Measurements from ENCODE around the gene SEC14L3.
"Not testable (repeated sequence)": the region's sequence is repeated elsewhere in the genome, so short reads cannot be mapped to it uniquely, and the experiment has no call there.

Gene SEC14L3

DNA sequence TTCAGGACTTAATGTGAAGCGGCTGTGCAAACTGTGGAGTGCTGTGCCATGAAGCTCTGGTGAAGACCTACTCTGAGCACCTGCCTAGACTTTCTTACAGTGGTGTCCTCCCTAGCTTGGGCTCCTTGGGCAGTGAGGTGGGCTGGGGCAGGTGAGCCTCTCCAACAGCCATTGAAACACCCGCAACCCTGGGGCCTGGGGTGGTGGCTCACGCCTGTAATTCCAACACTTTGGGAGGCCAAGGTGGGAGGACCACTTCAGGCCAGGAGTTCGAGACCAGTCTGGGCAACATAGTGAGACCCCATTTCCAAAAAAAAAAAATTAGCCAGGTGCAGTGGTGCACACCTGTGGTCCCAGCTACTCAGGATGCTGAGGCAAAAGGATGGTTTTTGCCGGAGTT, 14.3 kb upstream of the SEC14L3 start:
- DNase-seq: no peak

- peak in 45 of 56 donors; percentile 4 to 75 (median 32) for DNase-seq
Observed at GRCh38 chr22:30485362-30485988, 13.7 kb upstream of the SEC14L3 start.

- DNase-seq: peak in 3 of 56 donors; percentile 1 to 4 (median 2)
Observed at GRCh38 chr22:30483169-30483568, 11.4 kb upstream of the SEC14L3 start.

DNA sequence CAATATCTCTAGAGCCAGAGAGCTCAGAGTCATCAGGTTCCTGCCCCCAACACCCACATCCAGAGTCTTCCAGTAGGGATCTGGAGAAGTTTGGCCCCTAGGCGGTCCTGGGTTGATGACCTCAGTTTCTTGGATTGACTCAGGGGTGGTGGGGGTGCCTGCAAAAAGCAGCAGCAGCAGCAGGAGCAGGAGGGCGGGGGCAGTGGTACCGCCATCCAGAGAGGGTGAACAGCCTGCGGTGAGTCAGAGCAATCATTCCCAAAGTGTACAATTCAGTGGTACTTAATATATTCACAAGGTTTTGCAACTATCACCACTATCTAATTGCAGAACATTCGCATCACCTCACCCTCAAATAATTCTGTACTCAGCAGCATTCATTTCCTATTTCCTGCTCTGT, 9.9 kb upstream of the SEC14L3 start:
- peak in 27 of 56 donors; percentile 1 to 72 (median 23) for DNase-seq

DNA sequence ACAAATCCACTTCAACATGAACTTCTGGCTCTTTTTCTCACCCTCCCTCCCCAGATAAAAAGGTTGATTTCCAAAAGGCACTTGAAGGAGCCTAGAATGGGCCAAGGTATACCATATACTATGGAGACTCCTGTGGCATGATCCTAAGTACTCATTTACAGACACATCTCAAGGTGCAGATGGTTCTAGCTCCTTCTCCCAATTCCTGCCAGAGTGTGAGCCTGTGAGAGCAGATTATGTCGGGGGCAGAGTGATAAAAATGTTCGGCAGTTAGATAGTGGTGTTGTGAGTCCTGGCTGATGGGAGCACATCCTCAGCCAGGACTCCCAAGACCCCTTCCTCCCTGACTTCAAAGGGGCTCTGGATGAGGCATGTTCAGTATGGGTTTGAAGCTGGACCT, 8.2 kb upstream of the SEC14L3 start:
- DNase-seq: no peak

DNA sequence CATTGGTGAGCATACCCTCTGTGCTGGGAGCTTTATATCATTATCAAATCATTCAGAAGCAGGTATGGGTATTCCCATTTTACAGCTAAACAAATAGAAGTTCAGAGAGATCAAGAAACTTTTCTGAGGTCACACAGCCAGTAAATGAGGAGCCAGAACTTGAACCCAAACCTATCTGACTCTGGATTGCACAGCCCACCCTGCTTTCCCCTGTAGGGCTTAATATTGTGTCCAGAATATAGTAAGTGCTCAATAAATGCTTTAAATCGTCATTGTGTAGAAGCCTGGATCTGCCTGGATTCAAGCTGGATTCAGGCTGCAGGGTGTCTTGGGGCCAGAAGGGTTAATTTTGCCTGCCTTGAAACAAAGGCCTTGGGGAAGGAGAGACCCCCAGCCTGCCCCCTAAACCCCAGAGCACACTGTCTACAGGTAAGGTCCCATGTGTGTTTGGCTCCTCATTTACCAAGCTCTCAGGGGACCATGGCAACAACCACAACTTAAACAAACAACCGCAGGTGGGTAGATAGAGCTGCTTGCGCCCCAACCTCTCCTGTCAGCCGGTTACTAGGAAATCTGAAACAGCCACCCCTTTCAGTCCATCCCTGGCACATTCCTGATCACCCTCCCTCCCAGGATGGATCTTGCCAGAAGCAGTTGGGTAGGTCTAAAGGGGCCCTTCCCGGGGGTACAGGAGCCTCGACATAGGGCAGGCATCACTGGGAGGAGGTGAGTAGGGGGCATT, 3.0 kb upstream of the SEC14L3 start:
- DNase-seq: no peak

DNA sequence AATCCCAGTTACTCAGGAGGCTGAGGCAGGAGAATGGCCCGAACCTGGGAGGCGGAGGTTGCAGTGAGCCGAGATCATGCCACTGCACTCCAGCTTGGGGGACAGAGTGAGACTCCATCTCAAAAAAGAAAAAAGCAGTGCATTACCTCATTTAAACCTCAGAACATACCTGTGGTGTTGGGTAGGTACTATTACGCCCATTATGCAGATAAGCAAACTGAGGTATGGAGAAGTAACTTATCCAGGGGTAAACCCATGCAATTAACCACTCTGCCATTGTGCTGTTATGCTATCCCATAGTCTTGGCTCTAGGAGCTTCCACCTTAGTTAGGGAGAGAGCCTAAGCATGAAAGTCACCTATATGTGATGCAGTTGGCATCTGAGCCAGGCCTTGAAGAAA, 2.3 kb upstream of the SEC14L3 start:
- DNase-seq: no peak

DNA sequence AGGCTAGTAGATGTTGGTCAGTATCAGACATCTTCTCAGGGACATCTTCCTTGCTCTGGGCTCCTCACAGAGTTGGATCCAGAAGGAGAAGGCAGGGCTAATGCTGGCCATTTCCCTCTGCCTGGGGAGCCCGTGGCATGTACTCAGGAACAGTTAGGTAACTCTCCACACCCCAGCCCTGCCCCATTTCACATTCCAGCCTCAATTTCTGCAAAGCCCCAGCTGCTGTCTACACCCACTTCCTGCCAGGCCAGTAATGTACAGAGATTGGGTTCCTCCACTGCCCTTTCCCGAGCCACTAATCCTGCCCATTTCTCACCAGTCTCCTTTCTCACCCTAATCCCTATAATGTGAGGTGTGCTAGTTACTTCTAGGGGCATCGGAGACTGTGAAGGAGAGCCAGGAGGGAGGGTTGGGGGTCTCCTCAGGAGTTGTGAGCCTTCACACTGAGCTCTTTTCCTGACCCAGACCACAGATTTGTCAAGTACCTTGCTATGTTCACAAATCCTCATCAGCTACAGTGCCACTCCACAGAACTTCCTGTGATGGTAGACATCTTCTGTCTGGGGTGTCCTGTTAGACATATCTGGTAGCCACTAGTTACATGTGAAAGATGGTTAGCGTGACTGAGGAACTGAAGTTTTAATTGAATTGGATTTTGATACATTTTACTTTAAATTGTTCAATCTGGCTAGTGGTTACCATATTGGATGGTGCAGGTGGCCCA, 1.3 kb upstream of the SEC14L3 start:
- no peak for DNase-seq

DNA sequence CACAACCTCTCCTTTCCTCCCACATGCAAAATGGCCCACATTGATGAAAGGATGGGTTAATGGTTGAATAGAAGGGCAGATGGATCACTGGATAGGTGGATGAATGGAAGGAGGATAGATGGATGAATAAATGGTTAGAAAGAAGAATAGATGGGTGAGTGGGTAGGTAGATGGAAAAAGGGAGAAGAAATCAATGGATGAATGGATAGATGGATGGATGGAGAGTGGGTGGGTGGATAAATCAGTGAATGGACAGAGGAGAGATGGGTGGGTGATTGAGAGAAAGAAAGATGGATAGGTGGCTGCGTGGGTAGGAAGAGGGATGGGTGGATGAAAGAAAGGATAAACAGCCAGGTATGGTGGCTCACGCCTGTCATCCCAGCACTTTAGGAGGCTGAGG, 1.2 kb downstream of the SEC14L3 start:
- DNase-seq: no peak

DNA sequence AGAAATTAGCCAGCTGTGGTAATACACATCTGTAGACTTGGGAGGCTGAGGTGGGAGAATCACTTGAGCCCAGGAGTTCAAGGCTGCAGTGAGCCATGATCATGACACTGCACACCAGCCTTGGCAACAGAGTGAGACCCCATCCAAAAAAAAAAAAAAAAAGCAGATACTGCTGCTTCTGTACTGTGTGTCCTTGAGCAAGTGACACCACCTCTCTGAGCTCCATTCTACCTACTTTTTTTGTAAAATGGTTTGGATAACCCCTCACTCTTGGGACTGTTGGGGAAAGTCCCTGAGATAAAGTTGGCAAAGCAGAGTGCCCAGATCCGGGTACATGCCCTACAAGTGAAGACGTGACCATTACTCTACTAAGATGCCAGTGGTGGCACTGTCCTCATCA, 2.7 kb downstream of the SEC14L3 start:
- DNase-seq: no peak

- DNase-seq: not testable (repeated sequence)
Observed at GRCh38 chr22:30460555-30460954, 11.3 kb downstream of the SEC14L3 start.

DNA sequence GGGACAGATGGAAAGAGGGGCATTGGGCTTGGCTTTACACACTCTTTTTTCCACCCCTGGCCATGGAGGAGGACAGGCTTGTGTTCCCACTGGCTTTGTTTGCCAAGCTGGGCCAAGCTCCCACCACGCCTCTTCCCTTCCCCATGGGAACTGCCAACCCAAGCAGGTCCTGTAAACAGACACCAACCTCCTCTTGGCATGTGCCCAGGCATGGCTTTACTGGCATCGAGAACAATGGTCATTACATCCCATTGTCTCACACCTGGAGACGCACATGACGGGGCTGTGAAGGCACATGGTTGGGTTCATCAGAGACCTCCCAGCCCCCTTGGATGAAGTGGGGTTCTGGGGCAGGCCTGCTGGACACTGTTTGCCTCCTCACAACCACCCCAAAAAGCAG, 11.7 kb downstream of the SEC14L3 start:
- DNase-seq: peak in 1 of 56 donors; percentile 2

DNA sequence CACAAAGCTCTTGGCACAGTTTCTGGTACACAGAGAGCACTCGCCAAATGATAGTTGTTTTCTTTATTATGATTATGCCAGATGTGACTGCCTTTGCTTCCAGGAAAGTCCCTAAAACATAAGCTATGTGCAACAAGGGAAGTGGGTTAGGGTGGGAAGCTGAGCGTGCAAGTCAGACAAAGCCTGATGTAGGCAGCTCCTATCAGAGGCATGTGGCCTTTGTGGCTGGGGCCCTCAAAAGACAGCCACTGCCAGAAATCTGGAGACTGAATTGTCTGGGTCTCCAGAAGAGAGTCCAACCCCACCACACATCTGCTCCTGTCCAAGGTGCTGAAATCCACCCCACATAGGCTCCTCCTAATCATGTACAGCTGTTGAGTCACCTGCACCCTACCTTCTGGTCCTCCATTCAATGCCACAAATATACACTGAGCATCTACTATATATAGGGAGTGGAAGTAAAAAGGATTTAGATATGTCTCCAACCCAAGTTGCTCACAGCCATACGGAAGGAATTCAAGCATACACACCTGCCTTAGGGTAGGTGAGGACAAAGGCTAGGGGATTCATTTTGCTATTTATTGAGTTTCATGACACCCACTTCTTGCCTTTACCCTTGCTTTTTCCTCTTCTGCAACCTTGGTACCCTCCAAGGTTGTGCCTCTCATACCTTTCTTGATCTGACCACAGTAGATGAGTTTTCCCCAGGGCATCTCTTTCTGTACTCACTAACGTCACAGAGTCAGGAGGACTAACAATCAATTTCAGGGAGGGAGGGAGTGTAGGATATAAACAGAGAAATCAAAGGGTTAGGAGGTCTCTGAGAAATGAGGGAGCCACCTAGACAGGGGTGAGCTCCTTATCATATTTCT, 12.4 kb downstream of the SEC14L3 start:
- no peak for DNase-seq

GRCh38 chr22:30457981-30458380, 13.8 kb downstream of the SEC14L3 start:
- peak in 29 of 56 donors; percentile 1 to 57 (median 20) for DNase-seq

- no peak for DNase-seq
Observed at GRCh38 chr22:30455075-30455840, 16.6 kb downstream of the SEC14L3 start.

DNA sequence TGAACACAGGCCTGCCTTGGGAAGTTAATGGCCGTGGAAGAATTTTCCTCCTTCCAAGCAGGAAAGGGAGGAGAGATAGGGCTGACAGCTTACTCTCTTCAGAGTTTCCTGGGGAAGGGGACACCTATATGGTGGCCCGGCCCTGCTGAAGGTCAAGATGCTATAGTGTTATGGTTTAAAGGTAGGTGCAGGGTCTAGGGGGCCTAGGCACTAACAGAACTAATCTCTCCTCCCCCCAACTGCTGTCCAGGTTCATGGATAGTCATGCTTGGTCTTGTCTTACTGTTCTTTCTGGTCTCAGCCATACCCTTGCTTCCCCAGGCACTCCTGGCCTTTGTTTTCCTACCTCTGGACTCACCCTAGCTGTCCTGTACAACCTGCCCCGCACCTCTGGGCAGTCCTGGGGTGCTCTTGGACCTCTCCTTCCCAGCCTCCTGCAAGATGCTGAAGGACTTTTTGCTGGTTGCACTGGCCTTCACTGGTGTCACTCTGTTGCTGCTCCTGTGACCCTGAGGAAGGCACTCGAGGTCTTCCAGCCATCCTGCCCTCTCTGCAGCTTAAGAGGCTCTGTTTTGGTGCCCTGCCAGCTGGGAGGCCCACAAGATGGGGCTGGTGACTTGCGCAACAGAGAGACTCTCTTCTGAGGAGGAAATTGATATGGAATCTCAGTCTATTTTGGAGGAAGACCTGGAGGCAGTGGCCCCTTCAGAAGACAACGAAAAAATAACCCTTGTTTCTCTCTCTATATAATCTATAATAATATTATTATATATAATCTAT, 17.9 kb downstream of the SEC14L3 start:
- peak in 6 of 56 donors; percentile 4 to 41 (median 8) for DNase-seq

DNA sequence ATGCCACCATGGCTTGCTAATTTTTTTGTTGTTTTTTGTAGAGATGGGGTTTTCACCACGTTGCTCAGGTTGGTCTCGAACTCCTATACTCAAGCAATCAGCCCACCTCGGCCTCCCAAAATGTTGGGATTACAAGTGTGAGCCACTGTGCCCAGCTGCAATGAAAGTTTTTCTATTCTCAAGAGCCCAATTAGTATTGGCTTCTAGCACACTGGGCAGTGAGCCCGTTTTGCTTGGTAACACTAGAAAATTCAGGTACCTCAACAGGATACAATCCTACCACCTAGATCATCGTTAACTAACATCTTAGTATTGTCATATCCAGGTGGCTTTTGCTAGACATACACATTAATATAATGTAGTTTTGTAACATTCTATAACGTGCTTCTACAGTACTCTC, 19.0 kb downstream of the SEC14L3 start:
- no peak for DNase-seq

DNA sequence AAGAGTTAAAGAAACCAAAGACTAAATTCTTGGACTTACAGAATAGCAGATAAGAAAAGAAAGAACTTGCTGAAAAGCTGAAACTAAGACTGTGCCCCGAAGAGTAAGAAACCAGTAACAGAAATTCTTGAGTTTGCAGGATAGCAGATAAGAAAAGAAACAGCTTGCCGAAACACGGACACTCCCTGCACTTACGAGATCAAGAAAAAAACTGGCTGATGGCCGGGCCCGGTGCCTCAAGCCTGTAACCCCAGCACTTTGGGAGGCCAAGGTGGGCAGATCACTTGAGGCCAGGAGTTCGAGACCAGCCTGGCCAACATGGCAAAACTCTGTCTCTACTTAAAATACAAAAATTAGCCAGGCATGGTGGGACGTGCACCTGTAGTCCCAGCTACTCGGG, 20.3 kb downstream of the SEC14L3 start:
- DNase-seq: not testable (repeated sequence)

DNA sequence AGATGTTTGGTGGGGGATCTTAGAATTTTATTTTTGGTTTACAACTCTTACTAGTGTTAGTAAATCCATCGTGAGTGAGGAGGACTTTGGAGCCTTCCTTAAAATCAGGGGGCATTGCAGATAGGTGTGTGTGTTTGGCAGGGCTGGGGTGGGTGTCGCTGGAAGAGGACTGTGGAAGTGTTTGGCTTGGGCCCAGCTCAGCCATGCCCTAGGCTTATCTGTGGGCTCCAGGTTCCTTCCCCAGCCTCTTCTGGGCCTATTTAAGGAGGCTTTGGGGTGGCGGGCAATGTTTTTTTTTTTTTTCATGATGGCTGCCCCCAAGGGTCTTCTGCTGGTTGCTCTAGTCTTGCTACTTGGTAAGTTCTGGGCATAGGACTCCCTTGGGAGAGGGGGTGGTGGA, 24.2 kb downstream of the SEC14L3 start:
- no peak for DNase-seq
